Fibroblast of lung (primary cell): ENCODE measurements around the gene ANKS1B.

Source experiments
- EZH2 ChIP-seq: IDR thresholded peaks from 2 replicates; pipeline ENCODE4 v1.5.1; 2012; ENCODE audit warnings: low read length, control low read depth, mild to moderate bottlenecking; ENCODE audit errors: missing control alignments
- TF ChIP-seq, protein P1 (sequence below), 2 donors: IDR thresholded peaks in 1 of 2; conservative IDR thresholded peaks in 1 of 2; 1 replicate in 1 of 2; 2 replicates in 1 of 2; pipeline ENCODE4 v1.5.1; 2011 to 2012; ENCODE audit warnings: low read length in 2 of 2, control low read depth in 1 of 2, inconsistent platforms in 1 of 2, low read depth in 1 of 2, mild to moderate bottlenecking in 1 of 2

DNA sequence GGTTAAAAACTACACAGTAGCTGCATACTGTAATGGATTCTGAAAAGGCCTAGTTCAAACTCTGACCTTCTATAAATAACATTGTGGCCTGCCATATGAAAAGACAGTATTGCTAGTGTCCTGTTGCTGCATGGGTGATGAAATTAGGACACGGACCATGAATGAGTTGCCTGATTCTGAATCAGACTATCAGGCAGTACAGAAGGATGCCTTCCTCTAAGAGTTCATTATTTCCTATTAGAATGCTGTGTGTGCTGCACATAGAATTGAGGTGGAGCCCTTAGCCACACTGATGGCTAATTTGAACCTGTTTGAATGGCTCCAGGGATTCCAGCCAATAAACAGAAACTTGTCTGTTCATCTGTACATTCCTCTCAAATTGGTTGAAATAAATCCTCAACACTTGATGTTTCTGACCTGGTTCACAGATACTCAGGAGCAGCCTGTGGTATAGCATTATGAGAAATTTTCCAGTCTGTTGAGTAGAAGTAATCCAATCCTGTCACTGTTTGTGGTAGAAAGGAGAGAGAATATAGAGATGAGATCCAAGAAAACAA lies 856.4 kb downstream of the ANKS1B start:
- TF ChIP-seq EZH2, result no peak
- TF ChIP-seq, protein P1, sequence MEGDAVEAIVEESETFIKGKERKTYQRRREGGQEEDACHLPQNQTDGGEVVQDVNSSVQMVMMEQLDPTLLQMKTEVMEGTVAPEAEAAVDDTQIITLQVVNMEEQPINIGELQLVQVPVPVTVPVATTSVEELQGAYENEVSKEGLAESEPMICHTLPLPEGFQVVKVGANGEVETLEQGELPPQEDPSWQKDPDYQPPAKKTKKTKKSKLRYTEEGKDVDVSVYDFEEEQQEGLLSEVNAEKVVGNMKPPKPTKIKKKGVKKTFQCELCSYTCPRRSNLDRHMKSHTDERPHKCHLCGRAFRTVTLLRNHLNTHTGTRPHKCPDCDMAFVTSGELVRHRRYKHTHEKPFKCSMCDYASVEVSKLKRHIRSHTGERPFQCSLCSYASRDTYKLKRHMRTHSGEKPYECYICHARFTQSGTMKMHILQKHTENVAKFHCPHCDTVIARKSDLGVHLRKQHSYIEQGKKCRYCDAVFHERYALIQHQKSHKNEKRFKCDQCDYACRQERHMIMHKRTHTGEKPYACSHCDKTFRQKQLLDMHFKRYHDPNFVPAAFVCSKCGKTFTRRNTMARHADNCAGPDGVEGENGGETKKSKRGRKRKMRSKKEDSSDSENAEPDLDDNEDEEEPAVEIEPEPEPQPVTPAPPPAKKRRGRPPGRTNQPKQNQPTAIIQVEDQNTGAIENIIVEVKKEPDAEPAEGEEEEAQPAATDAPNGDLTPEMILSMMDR (conservative IDR thresholded peaks at IDR 0.05 in 1 of 2, IDR thresholded peaks at IDR 0.05 in 1 of 2; ENCODE audit: low read depth in 1 of 2, low read length in 2 of 2), result no peak
